Gastrocnemius medialis (tissue), 4 donors: ENCODE data around the gene PLEKHG3. TPM values are rescaled to one million over a fixed set of nuclear protein-coding genes. Genes with fewer than 3 reads are reported as not detected.

ENCODE experiments used
- ATAC-seq, 2 donors: fragments of 150-250 bp; one replicate each; pipeline ENCODE4 v1.9.1; 2016
- DNase-seq, 2 donors: peaks; one replicate each; pipeline ENCODE4 v3.0.0-alpha.2; 2019
- H3K27ac ChIP-seq, 4 donors: fragments of 200-600 bp; sonication (generic); 1 replicate in 1 of 4; 2 replicates in 3 of 4; pipeline ENCODE4 v1.5.1; 2016 to 2018; ENCODE audit warnings: mild to moderate bottlenecking in 2 of 4, moderate library complexity in 1 of 4
- H3K27me3 ChIP-seq, 3 donors: fragments of 200-600 bp; sonication (generic) in 2 of 3; 1 replicate in 1 of 3; 2 replicates in 2 of 3; pipeline versions ENCODE4 v1.5.1 to v1.6.0; 2016 to 2019; ENCODE audit warnings: mild to moderate bottlenecking in 1 of 3, moderate library complexity in 1 of 3
- H3K36me3 ChIP-seq, 2 donors: fragments of 200-600 bp; sonication (generic) in 1 of 2; one replicate each; pipeline ENCODE4 v1.5.1; 2017 to 2018
- H3K4me1 ChIP-seq, 2 donors: fragments of 200-600 bp; sonication (generic) in 1 of 2; one replicate each; pipeline ENCODE4 v1.5.1; 2016 to 2017; ENCODE audit warnings: mild to moderate bottlenecking in 2 of 2
- H3K4me3 ChIP-seq, 4 donors: fragments of 200-600 bp; sonication (generic) in 3 of 4; 1 replicate in 1 of 4; 2 replicates in 3 of 4; pipeline ENCODE4 v1.5.1; 2016 to 2019; ENCODE audit warnings: mild to moderate bottlenecking in 2 of 4
- H3K9me3 ChIP-seq, 3 donors: fragments of 200-600 bp; sonication (generic) in 2 of 3; 1 replicate in 1 of 3; 2 replicates in 2 of 3; pipeline ENCODE4 v1.5.1; 2016 to 2019
- POLR2A ChIP-seq, 2 donors: fragments of 450-650 bp; IDR thresholded peaks; one replicate each; pipeline ENCODE4 v1.6.1; 2017; ENCODE audit warnings: antibody characterized with exemption in 2 of 2, mild to moderate bottlenecking in 2 of 2, moderate library complexity in 2 of 2
- in situ Hi-C, 4 donors: fragments of 200-750 bp; cut with MboI; loops; one replicate each; pipeline versions ENCODE4 v1.15.0 to v1.8.0; 2017; ENCODE audit warnings: low sequenced_read_pairs in 4 of 4
- intact Hi-C: fragments of 100-400 bp; cut with DNase I; formaldehyde crosslinking; loops from one replicate; pipeline ENCODE4 v1.15.1; 2023; ENCODE audit warnings: low total_unique reads
- total RNA-seq, 4 donors: library from RNA; depleted of rRNA; stranded (reverse); fragments of >200 nt; gene quantifications; one replicate each; pipeline versions ENCODE4 v1.1.0 to v1.2.3, GENCODE V29; 2016
- TF ChIP-seq, protein P1 (sequence below), 5 experiments: fragments of 450-650 bp in 3 of 5; fragments of 200-600 bp in 2 of 5; sonication (generic) in 2 of 5; IDR thresholded peaks in 4 of 5; conservative IDR thresholded peaks in 1 of 5; 1 replicate in 4 of 5; 2 replicates in 1 of 5; pipeline ENCODE4 v1.5.1; 2016 to 2019; ENCODE audit warnings: antibody characterized with exemption in 5 of 5, mild to moderate bottlenecking in 3 of 5, moderate library complexity in 3 of 5

Gene PLEKHG3
- total RNA-seq, 4 donors from 2014 or later, result 8.8 to 18.8 (median 14.5) TPM

DNA sequence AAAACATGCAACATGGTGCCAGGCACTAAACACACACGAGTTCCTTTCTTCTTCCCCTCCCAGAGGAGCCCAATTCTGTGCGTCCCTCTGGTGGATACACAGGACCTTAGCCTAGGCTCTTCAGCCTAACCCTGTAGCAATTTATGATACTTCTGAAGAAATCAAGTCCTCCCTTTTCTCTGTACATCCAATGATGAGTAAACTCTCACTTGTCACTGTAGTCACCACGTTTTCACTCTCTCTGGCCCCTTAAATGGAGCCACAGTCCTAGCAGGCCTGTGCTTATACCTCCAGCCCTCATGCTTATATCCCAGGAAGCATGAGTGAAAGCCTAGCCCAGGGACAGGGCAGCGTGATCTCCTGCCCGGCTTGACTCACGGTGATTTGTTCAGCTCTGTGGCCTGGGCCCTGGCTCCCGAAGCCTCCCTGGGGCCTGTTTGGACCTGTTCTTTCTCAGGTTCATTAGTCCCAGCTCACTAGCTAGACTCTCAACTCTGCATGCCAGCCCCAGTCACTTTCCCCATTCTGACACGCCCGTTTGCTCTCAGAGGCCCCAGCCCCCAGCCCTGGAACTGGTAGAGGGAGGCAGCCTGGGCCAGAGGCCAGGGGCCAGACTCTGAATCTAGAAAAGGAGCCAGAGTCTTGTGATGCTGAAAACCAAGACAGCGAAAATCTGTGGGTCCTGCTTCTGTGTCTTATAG lies 24.1 kb upstream of the PLEKHG3 start:
- no peaks in the 10 kb centered on the region for H3K36me3 ChIP-seq
- no peak for TF ChIP-seq POLR2A (IDR thresholded peaks at IDR 0.05)
- TF ChIP-seq, protein P1, sequence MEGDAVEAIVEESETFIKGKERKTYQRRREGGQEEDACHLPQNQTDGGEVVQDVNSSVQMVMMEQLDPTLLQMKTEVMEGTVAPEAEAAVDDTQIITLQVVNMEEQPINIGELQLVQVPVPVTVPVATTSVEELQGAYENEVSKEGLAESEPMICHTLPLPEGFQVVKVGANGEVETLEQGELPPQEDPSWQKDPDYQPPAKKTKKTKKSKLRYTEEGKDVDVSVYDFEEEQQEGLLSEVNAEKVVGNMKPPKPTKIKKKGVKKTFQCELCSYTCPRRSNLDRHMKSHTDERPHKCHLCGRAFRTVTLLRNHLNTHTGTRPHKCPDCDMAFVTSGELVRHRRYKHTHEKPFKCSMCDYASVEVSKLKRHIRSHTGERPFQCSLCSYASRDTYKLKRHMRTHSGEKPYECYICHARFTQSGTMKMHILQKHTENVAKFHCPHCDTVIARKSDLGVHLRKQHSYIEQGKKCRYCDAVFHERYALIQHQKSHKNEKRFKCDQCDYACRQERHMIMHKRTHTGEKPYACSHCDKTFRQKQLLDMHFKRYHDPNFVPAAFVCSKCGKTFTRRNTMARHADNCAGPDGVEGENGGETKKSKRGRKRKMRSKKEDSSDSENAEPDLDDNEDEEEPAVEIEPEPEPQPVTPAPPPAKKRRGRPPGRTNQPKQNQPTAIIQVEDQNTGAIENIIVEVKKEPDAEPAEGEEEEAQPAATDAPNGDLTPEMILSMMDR (IDR thresholded peaks at IDR 0.05 in 4 of 5, conservative IDR thresholded peaks at IDR 0.05 in 1 of 5), result no peak
- no peaks in the 10 kb centered on the region for H3K27me3 ChIP-seq
- peaks cover 10 to 25% of the 10 kb centered on the region in 2 donors for H3K4me1 ChIP-seq
- DNase-seq (no peak), ATAC-seq (no peak)
- intact Hi-C loops (no loop called here), in situ Hi-C loops (no loop called here)
- peak overlapping the region; percentile 12 to 77 (median 63) for H3K27ac ChIP-seq
- no peak overlapping the region for H3K4me3 ChIP-seq
- no peaks in the 10 kb centered on the region for H3K9me3 ChIP-seq

DNA sequence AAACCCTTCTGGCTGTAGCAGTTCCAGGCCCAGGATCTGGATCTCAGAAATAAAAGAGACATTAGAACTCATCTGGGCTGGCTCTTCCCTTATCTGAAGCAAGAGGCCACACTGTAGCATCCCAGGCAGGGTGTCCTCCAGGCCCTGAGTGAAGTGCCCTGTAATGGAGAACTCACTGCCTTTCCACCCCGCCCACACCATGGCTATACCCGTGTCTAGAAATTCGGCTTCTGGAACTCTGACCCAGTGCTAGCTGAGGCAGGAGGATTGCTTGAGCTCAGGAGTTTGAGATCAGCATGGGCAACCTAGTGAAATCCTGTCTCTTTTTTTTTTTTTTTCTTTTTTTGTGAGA lies 23.5 kb upstream of the PLEKHG3 start:
- Histone ChIP-seq H3K4me1 (peaks cover 10 to 25% of the 10 kb centered on the region in 2 donors), H3K9me3 (no peaks in the 10 kb centered on the region), H3K4me3 (no peak overlapping the region), H3K36me3 (no peaks in the 10 kb centered on the region), H3K27me3 (no peaks in the 10 kb centered on the region), H3K27ac (peak overlapping the region; percentile 12 to 77 (median 63))
- ATAC-seq, result no peak
- in situ Hi-C loops (no loop called here), intact Hi-C loops (no loop called here)
- DNase-seq, result no peak
- TF ChIP-seq, protein P1 (IDR thresholded peaks at IDR 0.05 in 4 of 5, conservative IDR thresholded peaks at IDR 0.05 in 1 of 5), result no peak
- no peak for TF ChIP-seq POLR2A (IDR thresholded peaks at IDR 0.05)

DNA sequence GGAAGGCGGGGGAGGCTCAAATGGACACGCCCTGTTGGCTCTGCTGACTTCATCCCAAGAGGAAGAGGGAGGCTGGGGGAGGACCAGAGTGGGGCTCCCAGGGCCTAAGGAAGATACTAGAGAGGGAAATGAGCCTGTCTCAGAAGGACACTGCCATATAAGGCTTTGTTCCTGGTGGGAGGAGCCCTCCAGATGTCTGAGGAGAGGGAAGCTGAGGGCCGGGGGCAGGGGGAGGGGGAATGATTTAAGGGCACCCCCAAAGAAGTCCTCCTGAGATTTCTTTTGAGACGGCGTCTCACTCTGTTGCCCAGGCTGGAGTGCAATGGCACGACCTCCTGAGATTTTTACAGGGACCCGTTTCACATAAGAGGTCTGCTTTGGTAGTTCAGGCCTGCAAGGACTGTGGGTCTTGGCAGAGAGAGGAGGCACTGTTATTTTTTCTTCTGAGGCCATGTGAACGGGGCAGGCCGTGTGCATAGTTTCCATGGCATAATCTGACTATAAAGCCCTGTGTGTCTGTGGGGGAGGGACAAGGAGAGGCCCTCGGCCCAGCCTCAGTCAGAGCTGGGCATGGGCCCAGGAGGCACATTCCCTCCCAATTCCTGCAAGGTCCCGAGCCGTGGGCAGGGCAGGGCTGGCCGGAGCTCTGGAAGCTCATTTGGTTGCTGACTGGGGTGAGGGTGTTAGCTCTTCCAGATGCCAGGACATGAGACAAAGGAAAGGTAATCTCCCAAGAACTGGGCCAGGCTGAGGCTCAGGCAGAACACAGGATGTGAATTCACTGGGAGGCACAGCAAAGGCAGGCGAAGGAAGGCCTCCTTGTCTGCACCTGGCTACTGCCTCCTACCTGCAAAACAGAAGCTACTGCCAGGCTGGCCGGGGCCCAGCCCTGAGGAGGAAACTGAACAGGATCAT lies 22.2 kb upstream of the PLEKHG3 start:
- no peak overlapping the region for H3K4me3 ChIP-seq
- no peak for TF ChIP-seq POLR2A (IDR thresholded peaks at IDR 0.05)
- TF ChIP-seq, protein P1 (IDR thresholded peaks at IDR 0.05 in 4 of 5, conservative IDR thresholded peaks at IDR 0.05 in 1 of 5), result no peak
- H3K9me3 ChIP-seq, result no peaks in the 10 kb centered on the region
- peak; percentile 29 to 33 for DNase-seq
- no peaks in the 10 kb centered on the region for H3K36me3 ChIP-seq
- peak overlapping the region; percentile 61 to 77 (median 68) for H3K27ac ChIP-seq
- H3K4me1 ChIP-seq, result peaks cover 10 to 25% of the 10 kb centered on the region in 2 donors
- no peaks in the 10 kb centered on the region for H3K27me3 ChIP-seq
- intact Hi-C loops, result no loop called here
- in situ Hi-C loops, result no loop called here
- ATAC-seq, result peak; percentile 66 to 68

DNA sequence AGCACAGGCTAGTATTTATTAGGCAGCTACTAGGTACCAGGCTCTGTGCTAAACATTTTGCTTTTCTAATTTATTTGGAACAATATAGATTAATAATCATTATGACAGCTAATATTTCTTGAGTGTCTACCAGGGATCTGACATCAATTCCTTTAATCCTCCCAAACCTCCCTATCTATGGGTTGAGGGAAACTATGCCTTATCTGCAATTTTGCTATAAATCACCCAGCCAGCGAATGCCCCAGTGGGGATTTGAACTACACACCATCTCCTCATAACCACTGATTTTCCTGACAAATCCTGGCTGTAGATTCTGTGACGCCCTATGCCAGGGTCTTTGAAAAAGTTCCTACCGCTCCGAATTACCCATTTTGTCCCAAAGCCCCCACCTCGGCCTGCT lies 21.4 kb upstream of the PLEKHG3 start:
- Histone ChIP-seq H3K4me3 (no peak overlapping the region), H3K27me3 (no peaks in the 10 kb centered on the region), H3K27ac (peak overlapping the region; percentile 61 to 77 (median 68)), H3K4me1 (peaks cover 10 to 25% of the 10 kb centered on the region in 2 donors), H3K36me3 (no peaks in the 10 kb centered on the region), H3K9me3 (no peaks in the 10 kb centered on the region)
- intact Hi-C loops (no loop called here), in situ Hi-C loops (no loop called here)
- ATAC-seq, result no peak
- TF ChIP-seq POLR2A (IDR thresholded peaks at IDR 0.05), result no peak
- TF ChIP-seq, protein P1 (IDR thresholded peaks at IDR 0.05 in 4 of 5, conservative IDR thresholded peaks at IDR 0.05 in 1 of 5), result no peak
- DNase-seq, result no peak
